A549 (cell line): ENCODE measurements around the gene PKN2.

ENCODE experiments used
- EP300 ChIP-seq, 2 experiments: fragments of >200 bp; sonication (Bioruptor Twin); formaldehyde crosslinking; IDR thresholded peaks; 2 replicates in 1 of 2; 3 replicates in 1 of 2; pipeline ENCODE4 v1.6.1; 2016 to 2017
- ESRRA ChIP-seq: fragments of 150-350 bp; IDR thresholded peaks from 2 replicates; pipeline ENCODE4 v1.6.1; 2014; ENCODE audit warnings: mild to moderate bottlenecking, low read length, borderline replicate concordance
- GATA3 ChIP-seq: IDR thresholded peaks from 2 replicates; pipeline ENCODE4 v1.6.1; 2012; ENCODE audit warnings: borderline replicate concordance
- MAZ ChIP-seq: fragments of 150-350 bp; IDR thresholded peaks from 2 replicates; pipeline ENCODE4 v1.6.1; 2014; ENCODE audit warnings: antibody characterized with exemption, low read depth, low read length, borderline replicate concordance
- NR3C1 ChIP-seq: fragments of >200 bp; sonication (Bioruptor Twin); formaldehyde crosslinking; IDR thresholded peaks from 3 replicates; pipeline ENCODE4 v1.6.1; 2017
- POLR2A ChIP-seq: IDR thresholded peaks from 2 replicates; pipeline ENCODE4 v1.6.1; 2012; ENCODE audit warnings: mild to moderate bottlenecking, low read length
- TF ChIP-seq, protein P1 (sequence below): fragments of >200 bp; sonication (Bioruptor Twin); formaldehyde crosslinking; IDR thresholded peaks from 3 replicates; pipeline ENCODE4 v1.5.1; 2016
- TF ChIP-seq, protein P2 (sequence below): fragments of 450-650 bp; IDR thresholded peaks from 2 replicates; pipeline ENCODE4 v1.6.1; 2014; ENCODE audit warnings: antibody characterized with exemption

DNA sequence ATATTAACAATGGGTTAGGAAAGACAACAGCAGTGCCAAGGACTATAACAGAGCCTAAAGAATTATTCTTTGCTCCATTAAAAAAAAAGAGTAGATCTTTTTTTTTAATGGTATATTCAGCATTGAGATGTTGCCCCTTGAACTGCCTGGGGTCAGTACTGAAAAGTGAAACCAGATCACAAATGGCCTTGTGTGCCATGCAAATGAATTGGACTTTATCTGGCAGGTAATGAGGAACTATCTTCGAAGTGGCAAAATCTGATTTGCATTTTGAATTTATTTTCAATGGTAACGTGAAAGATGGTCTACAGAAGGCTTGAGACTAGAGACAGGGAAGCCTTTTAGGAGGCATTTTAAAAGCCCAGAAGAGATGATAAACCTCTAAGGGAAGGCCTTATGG lies 21.4 kb upstream of the PKN2 start:
- TF ChIP-seq POLR2A (no peak), EP300 (IDR thresholded peaks at IDR 0.05) (no peak), ESRRA (no peak), MAZ (no peak), GATA3 (no peak), NR3C1 (no peak)
- TF ChIP-seq, protein P1, sequence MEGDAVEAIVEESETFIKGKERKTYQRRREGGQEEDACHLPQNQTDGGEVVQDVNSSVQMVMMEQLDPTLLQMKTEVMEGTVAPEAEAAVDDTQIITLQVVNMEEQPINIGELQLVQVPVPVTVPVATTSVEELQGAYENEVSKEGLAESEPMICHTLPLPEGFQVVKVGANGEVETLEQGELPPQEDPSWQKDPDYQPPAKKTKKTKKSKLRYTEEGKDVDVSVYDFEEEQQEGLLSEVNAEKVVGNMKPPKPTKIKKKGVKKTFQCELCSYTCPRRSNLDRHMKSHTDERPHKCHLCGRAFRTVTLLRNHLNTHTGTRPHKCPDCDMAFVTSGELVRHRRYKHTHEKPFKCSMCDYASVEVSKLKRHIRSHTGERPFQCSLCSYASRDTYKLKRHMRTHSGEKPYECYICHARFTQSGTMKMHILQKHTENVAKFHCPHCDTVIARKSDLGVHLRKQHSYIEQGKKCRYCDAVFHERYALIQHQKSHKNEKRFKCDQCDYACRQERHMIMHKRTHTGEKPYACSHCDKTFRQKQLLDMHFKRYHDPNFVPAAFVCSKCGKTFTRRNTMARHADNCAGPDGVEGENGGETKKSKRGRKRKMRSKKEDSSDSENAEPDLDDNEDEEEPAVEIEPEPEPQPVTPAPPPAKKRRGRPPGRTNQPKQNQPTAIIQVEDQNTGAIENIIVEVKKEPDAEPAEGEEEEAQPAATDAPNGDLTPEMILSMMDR, result no peak
- TF ChIP-seq, protein P2, sequence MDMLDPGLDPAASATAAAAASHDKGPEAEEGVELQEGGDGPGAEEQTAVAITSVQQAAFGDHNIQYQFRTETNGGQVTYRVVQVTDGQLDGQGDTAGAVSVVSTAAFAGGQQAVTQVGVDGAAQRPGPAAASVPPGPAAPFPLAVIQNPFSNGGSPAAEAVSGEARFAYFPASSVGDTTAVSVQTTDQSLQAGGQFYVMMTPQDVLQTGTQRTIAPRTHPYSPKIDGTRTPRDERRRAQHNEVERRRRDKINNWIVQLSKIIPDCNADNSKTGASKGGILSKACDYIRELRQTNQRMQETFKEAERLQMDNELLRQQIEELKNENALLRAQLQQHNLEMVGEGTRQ, result no peak
